GM19463 (cell line): ENCODE data around the gene LRRN4CL.
A peak's percentile ranks its signal among the peaks of the same experiment; 100 is the strongest.
"Not testable (repeated sequence)": the region's sequence is repeated elsewhere in the genome, so short reads cannot be mapped to it uniquely, and the experiment has no call there.

Experiments
- ATAC-seq: cut with Tn5 transposase; IDR thresholded peaks from one replicate; pipeline ENCODE4 v1.9.1; 2021; ENCODE audit warnings: mild to moderate bottlenecking, moderate library complexity; ENCODE audit not compliant: unreplicated experiment

Gene LRRN4CL

GRCh38 chr11:62677156-62677555, 12.2 kb downstream of the LRRN4CL start:
- no peak for ATAC-seq

DNA sequence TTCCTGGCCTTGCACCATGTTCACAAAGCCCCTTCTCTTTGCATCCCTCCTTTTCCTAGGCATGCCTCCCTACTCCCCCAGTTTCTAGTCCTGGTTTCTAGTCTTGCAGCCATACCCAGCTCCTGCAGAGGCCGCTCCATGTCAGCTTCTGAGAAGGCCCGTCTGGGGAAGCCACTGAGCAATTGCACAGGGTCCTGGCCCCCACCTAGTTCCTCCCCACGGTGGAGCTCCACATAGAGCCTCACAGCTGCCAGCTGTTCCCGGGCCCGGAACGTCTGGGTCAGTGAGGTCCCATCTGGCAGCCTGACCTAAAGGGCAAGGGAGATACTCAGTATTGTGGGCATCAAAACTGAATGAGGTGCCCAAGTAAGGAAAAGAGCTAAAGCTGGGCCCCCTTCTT, 12.6 kb downstream of the LRRN4CL start:
- no peak for ATAC-seq

- not testable (repeated sequence) for ATAC-seq
Observed at GRCh38 chr11:62675415-62675814, 13.9 kb downstream of the LRRN4CL start.

- no peak for ATAC-seq
Observed at GRCh38 chr11:62673196-62673525, 16.2 kb downstream of the LRRN4CL start.

- ATAC-seq = peak; percentile 61
Observed at GRCh38 chr11:62671608-62672389, 17.5 kb downstream of the LRRN4CL start, which contains the start of the genes LBHD1 and UQCC3. LBHD1 (minus strand) TSS chr11:62672267; CDS start chr11:62670031, 2,236 bp downstream. UQCC3 (plus strand) TSS chr11:62671673; CDS start chr11:62671746, 73 bp downstream.

GRCh38 chr11:62671236-62671607, 18.1 kb downstream of the LRRN4CL start:
- ATAC-seq = peak; percentile 17

- no peak for ATAC-seq
Observed at GRCh38 chr11:62669420-62670161, 19.7 kb downstream of the LRRN4CL start.

DNA sequence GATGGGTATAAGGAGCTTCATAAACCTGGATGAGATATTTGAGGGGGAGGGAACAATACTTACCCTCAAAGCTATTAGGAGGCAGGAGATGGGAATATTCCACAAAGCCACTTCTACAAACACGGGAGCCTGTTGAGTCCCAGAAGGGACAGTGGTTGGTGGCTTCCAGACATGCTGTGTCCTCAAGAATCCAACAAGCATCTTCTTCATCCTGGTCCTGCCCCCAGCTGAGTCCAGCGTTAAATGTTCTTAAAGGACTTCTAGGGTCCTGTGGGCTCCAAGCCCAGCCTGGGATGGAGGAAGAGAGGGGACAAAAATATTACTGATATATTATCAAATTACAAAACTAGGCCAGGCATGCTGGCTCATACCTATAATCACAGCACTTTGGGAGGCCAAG, 21.9 kb downstream of the LRRN4CL start:
- no peak for ATAC-seq

DNA sequence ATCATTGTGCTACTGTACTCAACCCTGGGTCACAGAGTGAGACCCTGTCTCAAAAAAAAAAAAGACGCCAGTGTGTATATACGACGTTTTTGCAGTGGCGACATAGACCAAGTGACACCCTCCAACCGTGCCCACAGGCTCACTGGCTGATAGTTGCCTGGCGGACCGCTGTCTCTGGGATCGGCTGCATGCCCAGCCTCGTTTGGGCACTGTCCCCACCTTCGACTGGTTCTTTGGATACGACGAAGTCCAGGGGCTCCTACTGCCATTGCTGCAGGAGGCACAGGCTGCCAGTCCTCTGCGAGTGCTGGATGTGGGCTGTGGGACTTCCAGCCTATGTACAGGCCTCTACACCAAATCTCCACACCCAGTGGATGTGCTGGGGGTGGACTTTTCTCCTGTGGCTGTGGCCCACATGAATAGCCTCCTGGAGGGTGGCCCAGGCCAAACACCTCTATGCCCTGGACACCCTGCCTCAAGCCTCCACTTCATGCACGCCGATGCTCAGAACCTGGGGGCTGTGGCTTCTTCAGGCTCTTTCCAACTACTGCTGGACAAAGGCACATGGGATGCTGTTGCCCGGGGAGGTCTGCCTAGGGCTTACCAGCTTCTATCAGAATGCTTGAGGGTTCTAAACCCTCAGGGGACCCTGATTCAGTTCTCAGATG, 22.9 kb downstream of the LRRN4CL start:
- ATAC-seq = no peak

DNA sequence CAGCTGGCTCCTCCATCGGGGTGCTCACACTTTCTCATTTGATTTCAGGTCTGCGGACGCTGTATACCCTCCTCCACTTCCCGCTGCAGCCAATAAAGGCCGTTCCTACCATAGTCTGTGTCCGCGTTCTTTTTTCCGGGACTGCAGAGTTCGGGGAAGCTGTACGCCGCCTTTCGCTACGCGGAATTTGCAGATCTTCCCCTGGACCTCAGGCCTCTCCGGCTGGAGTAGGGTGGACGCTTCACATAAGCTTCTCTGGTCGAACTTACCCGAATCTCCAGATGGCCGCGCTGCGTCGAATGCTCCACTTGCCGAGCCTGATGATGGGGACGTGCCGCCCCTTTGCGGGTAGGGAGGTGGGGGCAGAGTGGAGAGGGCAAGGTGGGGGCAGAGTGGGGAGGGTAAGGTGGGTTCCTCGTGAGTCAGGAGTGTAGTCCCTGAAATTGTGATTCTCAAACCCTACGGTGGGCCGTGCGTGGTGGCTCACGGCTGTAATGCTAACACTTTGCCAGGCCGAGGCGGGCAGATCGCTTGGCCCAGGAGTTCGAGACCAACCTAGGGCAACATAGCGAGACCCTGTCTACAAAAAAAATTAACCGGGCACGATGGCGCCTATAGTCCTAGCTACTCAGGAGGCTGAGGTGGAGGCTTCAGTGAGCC, 23.6 kb downstream of the LRRN4CL start:
- no peak for ATAC-seq

DNA sequence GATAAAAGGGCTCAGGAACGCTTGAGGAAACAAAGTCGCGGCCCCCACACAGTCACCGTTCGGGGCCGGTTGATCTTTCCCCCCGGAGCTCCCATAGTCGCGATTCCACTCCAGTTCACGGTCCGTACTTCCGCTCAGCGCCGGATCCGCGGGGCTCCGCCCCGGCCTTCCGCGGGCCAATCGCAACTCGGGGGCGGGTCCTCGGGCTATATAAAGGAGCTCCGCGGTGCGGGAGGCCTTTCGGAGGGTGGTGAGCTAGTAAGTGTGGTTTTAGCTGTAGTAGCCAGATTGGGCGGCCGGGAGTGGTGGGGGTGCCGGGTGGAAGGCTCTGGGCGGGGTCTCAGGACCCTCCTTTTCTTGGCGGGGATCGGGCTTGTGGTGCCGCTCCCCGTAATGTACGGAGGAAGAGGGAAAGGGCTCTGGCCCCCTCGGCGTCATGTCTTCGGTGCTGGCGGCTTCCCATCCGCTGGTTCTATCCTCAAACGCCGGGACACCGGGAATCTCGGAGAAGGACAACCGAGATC, 24.2 kb downstream of the LRRN4CL start, which contains the start of the genes C11orf98 and CSKMT:
Gene C11orf98, minus strand, starts transcription at position 136 of the 524 bp plus-strand sequence. Its CDS starts 41 bp downstream, at position 95.
Gene CSKMT, plus strand, starts transcription at position 238 of the 524 bp plus-strand sequence. CDS start 568 bp downstream, outside the sequence.
- peak; percentile 85 for ATAC-seq

GRCh38 chr11:62664405-62665074, 24.8 kb downstream of the LRRN4CL start:
- peak; percentile 28 for ATAC-seq

- ATAC-seq = no peak
Observed at GRCh38 chr11:62656796-62657429, 32.4 kb downstream of the LRRN4CL start.

DNA sequence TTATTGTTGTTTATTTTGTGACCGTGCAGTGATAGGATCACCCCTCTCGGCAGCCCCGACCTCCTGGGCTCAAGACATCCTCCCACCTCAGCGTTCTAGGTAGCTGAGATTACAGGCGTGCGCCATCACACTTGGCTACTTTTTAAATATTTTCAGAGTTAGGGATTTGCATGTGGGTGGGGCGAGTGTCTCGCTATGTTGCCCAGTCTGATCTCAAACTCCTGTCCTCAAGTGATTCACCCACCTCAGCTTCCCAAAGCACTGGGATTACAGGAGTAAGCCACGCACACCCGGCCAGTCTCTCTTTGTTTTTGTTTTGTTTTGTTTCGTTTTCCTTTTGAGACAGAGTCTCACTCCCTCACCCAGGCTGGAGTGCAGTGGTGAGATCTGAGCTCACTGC, 35.0 kb downstream of the LRRN4CL start:
- no peak for ATAC-seq

GRCh38 chr11:62652161-62653006, 36.9 kb downstream of the LRRN4CL start:
- ATAC-seq = no peak

- ATAC-seq = not testable (repeated sequence)
Observed at GRCh38 chr11:62650283-62650682, 39.0 kb downstream of the LRRN4CL start.

DNA sequence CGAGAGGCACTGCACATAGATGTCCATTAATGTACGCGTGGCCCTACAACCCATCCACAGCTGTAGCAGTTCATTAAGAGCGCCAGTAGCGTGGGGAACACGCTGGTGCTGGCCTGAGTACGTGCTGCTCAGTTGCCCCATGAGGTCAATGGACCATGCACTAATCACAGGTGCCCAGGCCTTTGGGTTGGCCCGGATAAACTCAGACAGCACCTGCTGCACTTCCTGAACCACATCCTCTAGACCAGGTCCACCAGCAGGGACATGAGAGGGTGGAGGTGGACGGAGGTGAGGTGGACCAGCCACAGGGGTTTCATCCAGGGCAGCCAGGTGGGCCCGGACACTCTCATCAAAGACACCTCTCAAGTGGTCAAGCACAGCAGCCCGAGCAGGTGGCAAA, 39.8 kb downstream of the LRRN4CL start:
- ATAC-seq = no peak

GRCh38 chr11:62648967-62649364, 40.4 kb downstream of the LRRN4CL start:
- ATAC-seq = no peak
